HEK293T (cell line): ENCODE data around the gene RTEL1.

ENCODE experiments used
- ELF4 ChIP-seq: fragments of 450-650 bp; IDR thresholded peaks from 2 replicates; pipeline ENCODE4 v1.6.1; 2017; ENCODE audit warnings: antibody characterized with exemption
- FOXM1 ChIP-seq: fragments of 450-650 bp; IDR thresholded peaks from 2 replicates; pipeline ENCODE4 v1.6.1; 2017; ENCODE audit warnings: mild to moderate bottlenecking, borderline replicate concordance
- HDGF ChIP-seq: fragments of 450-650 bp; IDR thresholded peaks from 2 replicates; pipeline ENCODE4 v1.6.1; 2017; ENCODE audit warnings: antibody characterized with exemption, borderline replicate concordance
- PKNOX1 ChIP-seq: fragments of 450-650 bp; IDR thresholded peaks from 2 replicates; pipeline ENCODE4 v1.6.1; 2016
- SUZ12 ChIP-seq: fragments of 450-650 bp; IDR thresholded peaks from 2 replicates; pipeline ENCODE4 v1.6.1; 2016; ENCODE audit warnings: mild to moderate bottlenecking

- TF ChIP-seq HDGF: no peak
- TF ChIP-seq PKNOX1: no peak
- no peak for TF ChIP-seq ELF4
- no peak for TF ChIP-seq SUZ12
- no peak for TF ChIP-seq FOXM1
Observed at GRCh38 chr20:63611646-63612045, 46.5 kb upstream of the RTEL1 start.
